IPS DF 19.7 (cell line): Measurements from ENCODE around the gene TXNDC5.
"Not testable (repeated sequence)": the region's sequence is repeated elsewhere in the genome, so short reads cannot be mapped to it uniquely, and the experiment has no call there.

Experiments used
- DNase-seq: peaks from one replicate; pipeline ENCODE4 v3.0.0-alpha.2; 2013; ENCODE audit warnings: low read depth, low spot score

TXNDC5 gene

DNA sequence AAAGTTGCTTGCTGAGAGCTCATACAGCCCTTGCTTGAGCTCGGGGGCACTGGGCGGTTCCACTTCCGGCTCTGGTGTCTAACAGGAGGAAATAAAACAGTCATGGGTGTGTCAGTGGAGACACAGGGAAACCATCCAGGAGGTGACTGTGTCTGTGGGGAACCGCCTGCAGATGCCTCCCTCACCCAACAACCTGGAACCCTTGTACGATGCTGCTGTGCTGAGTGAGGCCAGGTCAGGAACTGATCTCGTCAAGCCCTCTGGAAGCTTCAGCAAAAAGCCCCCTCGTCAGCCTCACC lies 15.5 kb downstream of the TXNDC5 start:
- no peak for DNase-seq

DNA sequence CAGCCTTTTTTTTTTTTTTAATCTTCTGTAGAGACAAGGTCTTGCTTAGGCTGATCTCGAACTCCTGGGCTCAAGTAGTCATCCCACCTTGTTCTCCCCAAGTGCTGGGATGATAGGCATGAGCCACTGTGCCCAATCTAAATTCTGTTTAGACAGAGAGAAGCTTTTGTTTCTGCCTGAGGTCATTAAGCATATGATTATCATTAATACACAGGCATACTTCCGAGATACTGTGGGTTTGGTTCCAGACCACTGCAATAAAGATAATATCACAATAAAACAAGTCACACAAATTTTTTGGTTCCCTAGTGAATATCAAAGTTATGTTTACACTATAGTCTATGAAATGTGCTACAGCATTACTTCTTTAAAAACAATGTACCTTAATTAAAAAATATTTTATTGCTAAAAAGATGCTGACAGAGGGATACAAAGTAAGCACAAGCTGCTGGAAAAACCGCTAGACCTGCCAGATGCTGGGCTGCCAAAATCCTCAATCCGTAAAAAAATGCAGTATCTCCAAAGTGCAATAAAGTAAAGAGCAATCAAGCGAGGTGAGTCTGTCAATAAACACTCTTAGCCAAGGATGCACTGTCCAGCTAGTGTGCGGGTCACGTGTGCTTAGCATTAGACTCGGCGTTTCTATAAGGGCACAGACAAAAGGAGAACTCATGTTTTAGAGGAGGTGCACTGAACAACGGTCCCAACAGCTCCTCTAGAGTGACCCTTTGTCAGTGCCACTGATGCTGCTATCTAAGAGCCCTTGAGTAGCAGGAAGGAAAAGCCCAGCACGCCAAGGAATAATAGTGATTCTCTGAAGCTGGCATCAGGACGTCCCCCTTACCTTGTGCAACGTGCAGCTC lies 16.1 kb downstream of the TXNDC5 start:
- DNase-seq = no peak

DNA sequence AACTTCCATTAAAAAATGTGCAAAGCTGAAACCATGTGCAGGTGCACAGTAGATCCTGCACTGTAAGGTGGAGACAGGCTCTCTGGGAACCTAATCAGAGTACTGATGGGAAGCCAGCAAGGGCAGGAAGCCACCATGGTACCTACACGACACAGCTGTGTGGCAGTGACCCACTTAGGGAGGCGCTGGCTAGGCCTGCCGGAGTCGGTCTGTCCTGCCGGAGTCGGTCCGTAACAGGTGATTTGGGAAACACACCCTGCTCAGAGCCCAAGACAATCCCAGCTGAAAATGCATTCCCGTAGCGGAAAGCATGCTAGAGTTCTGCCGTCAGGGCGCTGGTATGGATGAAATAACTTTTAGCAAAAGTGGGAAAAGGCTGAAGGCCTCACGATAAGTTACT lies 17.2 kb downstream of the TXNDC5 start:
- DNase-seq = no peak

DNA sequence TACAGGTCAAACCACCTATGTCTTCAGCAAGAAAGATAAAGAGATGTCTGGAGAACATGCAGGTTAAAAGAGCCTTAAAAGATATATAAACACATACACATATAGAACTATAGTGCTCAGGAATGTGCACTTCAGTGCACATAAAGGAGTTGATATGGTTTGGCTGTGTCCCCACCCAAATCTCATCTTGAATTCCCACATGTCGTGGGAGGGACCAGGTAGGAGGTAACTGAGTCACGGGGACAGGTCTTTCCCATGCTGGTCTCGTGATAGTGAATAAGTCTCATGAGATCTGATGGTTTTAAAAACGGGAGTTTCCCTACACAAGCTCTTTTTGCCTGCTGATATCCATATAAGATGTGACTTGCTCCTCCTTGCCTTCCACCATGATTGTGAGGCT lies 18.2 kb downstream of the TXNDC5 start:
- not testable (repeated sequence) for DNase-seq

DNA sequence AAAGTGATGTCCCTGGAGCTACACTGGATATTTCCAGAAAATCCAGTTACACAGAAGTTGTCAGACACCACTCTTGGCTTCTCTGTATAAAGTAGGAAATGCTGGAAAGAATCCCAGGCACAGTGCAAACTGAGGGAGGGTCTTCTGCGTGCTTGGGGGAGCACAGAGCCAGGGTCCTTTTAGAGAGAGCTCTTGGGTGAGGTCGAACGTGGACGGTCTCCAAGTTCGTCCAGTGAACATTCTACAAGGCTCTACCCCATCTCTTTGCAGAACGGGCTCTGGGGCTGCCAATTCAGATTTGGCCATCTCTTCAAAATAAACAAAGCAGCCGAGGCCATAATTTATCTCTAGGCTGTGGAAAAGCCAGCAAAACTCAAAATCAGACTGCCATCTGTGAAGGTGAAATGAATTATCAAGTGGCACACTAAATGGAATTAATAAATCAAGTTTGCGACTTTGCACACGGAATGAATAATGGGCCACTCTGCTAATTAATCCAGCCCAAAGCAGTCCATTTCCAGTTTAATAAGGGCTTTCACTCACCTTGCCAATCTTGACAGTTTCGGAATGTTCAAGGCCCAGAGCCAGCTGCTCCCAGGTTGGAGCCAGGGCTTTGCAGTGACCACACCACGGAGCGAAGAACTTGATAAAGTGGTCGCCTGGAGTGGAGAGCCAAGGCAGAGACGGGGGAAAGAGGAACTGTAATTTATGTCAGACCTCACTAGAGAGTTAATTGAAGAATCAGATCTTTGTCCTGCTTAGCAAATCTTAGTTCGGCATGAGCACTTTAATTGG lies 19.3 kb downstream of the TXNDC5 start:
- DNase-seq = no peak

DNA sequence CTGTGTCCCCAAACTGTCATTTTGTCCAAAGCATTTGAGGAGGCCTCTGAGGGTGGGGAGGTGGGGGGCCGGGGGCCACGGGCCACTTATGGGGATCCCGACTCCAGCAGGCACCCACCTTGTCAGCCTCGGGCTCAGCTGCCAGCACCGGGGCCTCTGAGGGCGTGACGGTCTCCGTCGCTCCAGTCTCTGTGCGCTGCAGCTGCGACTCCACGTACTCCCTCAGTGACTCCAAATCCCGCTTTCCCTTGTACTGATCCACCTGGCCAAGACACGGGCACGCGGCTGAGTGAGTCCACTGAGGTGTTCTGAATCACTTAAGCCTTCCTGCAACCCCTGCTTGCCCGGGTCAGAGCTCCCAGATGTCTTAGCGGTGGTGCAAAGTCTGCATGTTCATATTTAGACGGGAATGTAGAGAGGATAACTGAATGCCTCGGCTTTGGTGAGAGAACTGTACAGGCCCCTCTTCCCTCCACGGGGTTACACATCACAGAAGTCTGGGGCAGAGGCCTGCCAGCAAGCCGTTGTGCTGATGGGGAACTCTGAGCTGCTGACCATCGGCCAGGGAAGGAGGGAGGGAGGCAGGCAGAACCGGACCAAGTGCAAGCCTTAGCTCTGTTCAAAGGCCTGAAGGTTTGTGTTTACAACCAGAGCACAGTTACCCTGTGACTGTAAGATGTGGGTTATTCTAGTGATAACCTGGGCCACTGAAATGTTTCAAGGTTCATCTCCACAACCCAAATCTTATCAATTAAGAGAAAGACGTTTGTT lies 21.8 kb downstream of the TXNDC5 start:
- DNase-seq = no peak

DNA sequence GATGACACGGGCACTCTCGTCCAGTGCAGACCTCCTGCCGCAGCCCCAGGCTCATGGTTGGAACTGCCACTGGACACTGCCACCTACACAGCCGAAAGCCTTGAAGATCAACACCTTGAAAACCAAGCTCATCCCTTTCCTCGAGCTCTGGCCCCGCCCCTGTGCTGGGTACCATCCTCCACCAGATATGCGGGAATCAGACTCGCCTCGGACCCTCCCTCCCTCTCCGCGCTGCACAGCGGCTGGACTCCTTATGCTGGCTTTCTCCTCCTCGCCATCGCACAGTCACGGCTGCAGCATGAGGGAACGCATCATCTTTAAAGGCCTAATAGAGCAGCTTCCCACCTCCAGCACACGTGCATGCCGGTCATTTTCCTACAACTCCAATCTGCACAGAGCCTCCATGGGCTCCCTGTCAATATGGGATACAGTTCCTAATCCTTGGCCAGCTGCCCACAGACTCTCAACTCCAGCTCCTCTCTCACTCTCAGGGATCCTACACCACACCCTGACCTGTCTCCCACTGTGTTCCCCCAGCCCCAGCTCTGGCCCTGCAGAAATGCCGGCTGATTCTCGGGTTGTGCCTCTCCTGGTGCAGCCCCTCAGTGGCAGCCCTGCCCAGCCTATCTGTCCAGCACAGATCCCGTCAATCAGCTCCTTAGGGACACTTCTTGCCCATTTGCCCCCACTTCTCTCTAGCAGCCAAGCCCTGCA lies 23.2 kb downstream of the TXNDC5 start:
- DNase-seq = no peak

DNA sequence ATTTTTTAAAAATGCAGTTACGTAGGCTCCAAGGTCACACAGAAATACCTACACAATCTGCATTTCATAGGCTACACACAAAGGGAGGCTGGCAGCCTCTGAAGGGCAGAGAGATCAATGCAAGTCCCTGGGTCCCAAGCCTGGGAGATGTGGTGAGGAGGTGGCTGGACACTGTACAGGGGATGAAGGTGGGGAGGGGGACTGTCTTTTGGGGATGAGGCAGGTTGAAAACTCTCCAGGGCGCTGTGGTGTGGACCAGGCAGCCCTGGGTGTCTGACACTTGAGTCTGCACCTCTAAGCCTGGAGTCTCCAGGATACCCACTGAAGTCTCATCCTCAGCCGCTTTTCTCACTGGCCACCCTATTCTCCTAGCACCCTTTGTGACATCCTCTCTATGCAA lies 24.5 kb downstream of the TXNDC5 start:
- no peak for DNase-seq

DNA sequence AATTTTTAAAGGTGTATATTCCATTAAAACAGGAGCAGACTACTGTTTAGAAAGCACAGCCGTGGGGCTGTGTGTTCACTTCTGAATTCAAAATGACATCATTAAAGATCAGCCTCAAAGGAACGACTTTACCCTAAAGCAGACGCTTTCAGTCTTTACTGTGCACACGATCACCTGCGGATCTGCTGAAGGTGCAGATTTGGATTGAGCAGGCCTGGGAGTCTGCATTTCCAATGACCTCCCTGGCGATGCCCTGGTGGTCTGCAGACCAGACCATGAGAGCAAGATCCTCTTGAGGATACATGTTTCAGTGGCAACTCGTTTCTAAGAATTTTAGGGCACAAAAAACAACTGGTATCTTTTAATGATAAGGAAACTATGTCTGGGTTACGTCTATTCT lies 27.2 kb downstream of the TXNDC5 start:
- no peak for DNase-seq

DNA sequence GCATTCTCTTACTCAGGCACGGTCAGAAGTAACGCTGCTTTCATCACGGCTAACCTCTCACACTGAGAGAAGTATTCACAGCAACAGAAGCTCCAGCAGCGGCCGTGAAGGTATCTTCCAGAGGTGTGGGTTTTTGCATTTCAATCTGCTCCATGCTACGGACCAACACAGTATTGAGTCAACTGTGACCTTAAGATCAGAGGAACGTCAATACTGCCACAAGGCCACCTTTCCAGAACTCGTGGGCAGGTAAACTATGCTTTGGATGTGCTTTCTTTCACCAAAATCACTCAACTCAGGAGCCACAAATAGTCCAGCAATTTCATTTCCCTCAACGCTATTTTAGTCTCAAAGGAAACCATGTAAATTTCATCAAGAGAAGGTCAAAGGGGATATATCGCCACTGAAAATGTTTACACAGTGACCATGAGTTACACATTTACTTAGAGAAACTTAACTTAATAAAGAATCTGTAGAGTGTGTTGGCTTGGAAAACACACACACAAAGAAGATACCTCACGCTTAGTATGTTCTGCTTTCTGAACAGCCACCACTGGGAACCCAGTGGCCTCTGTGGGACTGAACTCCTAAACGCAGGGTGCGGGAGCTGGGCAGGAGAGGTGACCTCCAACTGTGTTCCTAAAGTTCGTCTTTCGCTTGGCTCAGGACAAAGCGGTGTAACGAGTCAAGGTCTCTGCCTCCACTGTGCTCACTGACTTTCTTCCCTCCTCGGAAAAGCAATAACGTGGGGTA lies 27.9 kb downstream of the TXNDC5 start:
- no peak for DNase-seq

DNA sequence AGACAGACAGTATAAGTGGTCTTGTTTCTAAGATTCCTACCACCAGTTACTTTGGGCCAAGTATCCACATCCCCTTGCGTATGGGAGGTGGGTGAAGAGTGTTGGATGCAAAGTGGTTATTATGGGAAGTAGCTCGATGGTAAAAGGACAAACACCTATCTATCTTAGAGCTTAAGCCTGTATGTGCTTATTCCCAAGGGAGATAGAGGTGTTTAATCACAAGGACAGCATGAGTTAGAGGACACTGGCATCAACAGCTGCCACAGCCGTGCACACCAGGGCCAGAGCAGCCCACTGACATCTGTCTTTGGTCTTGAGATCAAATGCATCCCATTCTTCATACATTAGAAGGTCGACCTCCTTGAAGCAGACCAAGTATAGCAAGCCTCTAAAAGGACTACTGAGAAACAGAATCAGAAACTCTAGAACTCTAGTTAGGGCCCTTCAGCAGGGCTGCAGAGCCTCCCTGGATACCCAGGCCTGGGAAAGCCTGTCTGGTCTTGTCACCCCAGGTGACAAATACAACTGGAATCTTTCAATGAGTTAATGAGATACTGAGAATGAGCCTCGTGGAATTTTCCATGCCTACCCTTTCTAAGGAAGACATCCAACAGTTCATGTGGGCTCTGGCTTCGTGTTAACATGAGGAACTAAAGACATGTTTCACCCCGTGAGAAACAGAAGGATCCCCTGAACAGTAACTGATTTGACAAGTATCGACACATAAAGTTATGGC lies 28.7 kb downstream of the TXNDC5 start:
- DNase-seq = no peak

DNA sequence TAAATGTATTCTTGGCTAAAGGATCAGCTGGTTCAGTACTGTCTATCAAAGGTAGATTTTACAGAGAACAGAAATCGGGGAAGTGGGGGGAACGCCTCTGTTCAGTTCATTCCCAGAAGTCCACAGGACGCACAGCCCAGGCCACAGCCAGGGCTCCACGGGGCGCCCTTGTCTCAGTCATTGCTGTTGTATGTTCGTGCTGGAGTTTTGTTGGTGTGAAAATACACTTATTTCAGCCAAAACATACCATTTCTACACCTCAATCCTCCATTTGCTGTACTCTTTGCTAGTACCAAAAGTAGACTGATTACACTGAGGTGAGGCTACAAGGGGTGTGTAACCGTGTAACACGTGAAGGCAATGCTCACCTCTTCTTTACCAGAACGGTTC lies 29.9 kb downstream of the TXNDC5 start:
- DNase-seq = no peak

DNA sequence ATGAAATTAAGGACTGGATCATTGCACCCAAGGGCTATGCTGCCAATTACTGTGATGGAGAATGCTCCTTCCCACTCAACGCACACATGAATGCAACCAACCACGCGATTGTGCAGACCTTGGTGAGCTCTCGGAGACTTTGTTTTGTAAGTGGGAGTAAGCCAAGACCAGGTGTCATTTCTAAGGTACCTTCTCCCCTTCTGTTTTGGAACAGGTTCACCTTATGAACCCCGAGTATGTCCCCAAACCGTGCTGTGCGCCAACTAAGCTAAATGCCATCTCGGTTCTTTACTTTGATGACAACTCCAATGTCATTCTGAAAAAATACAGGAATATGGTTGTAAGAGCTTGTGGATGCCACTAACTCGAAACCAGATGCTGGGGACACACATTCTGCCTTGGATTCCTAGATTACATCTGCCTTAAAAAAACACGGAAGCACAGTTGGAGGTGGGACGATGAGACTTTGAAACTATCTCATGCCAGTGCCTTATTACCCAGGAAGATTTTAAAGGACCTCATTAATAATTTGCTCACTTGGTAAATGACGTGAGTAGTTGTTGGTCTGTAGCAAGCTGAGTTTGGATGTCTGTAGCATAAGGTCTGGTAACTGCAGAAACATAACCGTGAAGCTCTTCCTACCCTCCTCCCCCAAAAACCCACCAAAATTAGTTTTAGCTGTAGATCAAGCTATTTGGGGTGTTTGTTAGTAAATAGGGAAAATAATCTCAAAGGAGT lies 30.4 kb downstream of the TXNDC5 start:
- DNase-seq = no peak

DNA sequence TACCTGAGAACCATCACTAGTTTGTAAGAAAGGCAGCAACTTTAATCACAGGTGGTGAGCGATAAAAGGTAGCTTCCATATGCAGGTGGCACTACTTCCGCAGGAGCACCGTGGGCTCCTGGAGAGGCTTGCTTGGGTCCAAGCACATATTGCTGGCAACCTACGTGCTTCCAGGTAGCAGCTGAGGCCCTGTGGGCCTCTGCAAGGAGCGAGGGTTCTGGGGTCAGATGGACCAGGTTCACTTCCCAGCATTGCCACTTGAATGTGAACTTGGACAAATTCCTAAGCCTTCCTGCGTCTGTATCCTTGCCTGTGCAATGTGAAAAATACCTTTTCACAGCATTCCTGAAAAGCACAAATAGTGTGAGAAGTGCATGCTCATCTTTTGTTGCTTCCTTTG lies 31.0 kb downstream of the TXNDC5 start:
- no peak for DNase-seq

DNA sequence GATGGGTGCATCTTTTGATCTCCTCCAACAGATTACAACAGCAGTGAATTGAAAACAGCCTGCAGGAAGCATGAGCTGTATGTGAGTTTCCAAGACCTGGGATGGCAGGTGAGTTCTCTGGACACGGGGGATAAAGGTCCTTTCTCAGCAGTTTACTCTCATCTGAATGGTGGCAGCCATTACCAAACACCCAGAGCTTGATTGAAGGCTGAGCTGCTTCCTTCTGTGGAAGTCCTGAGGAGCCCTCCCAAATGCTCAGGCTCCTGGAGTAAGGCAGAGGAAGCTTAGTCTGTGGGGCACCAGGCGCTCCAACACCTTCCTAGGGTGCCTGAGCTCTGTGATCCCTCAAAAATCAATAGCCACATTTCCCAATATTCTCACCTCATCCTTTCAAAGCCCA lies 31.5 kb downstream of the TXNDC5 start:
- no peak for DNase-seq

DNA sequence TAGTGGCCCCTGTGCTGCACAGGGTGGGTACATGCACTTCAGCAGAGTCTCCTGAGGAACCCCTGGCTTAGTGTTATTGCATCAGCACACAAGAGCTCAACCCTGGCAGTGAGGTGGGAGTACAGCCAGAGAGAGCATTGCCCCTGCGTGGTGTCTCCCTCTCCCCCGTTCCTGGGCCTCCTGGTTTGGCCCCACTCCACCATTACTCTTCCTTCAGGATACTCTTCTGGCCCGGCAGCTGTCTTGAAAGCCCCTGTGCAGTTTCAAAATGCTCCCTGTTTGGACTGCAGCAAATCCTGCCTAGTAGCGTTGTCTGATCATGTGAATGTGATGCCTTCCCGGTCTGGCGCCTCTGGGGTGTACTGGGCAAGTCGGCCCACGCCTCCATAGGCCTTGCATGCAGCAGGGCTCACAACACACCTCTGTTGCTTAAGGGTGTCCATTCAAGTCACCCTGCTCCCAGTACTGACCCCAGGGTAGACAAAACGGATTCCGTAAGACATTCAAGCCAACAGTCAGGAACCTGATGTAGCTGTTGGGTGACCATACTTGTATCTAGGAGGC lies 32.1 kb downstream of the TXNDC5 start:
- DNase-seq = no peak

DNA sequence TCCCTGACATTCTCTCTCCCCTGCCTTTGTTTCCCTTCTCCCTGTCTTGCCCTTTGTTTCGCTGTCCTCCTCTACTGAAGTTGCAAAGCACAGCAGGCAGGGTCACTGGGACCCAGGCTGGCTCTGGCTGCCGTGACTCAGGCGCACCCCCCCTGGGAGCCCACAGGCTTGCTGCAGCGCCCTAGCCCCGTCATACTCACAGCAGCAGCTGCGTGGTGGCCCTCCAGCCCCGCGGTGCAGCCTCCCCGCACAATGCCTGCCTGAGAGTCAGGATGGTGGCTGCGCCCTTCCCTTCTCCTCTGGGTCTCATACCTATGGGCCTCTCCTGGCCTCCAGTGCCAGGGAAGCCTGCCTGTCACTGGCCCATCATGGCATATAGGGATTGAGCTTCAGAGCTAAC lies 41.7 kb downstream of the TXNDC5 start:
- DNase-seq = no peak

DNA sequence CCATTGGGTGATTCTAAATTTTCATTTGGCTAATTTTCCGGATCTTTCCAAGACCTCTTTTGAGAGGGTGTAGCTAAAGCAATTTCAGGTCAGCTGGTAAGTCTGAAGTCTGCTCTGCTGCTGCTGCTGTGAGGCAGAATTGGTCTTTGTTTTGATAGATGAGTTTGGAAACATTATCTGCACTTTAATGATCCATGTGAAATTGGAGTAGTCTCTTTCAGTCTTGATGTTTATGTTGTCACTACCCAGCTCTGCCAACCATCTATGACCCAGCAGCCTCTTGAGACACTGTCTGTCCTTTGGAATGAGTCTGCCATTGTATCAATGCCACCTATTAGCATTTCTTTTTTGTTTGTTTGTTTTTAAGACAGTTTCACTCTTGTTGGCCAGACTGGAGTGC lies 44.1 kb downstream of the TXNDC5 start:
- no peak for DNase-seq

DNA sequence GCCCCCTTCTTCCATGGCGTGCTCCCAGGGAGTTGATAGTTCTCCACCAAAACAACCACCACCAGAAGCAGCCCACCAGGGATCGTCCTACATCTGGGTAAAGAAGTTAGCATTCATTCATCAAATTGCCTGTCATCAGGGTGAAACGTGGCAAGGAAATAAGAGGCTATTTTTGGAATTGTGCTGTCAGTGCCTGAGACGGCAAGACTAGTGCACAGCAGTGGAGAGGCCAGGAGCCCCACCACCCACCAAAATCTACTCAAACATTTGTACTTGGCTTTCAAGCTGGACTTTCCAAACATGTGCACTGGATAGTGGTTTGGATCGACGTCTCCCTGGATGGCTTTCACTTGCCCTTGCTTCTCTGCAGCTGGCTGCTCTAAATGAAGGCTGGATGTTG lies 44.8 kb downstream of the TXNDC5 start:
- DNase-seq = no peak
